Sigmoid colon (tissue), 7 donors: ENCODE data around the gene TUBB6. TPM values are rescaled to one million over a fixed set of nuclear protein-coding genes. Genes with fewer than 3 reads are reported as not detected.
A peak's percentile ranks its signal among the peaks of the same experiment; 100 is the strongest.

Source experiments
- DNase-seq: peaks from one replicate; pipeline ENCODE4 v3.0.0-alpha.2; 2019
- H3K27ac ChIP-seq, 4 donors: fragments of 200-600 bp; sonication (generic); one replicate each; pipeline ENCODE4 v1.5.1; 2016 to 2019; ENCODE audit warnings: mild to moderate bottlenecking in 1 of 4
- H3K27me3 ChIP-seq, 3 donors: fragments of 200-600 bp; sonication (generic); one replicate each; pipeline ENCODE4 v1.5.1; 2019; ENCODE audit warnings: mild to moderate bottlenecking in 1 of 3
- H3K36me3 ChIP-seq, 4 donors: fragments of 200-600 bp; sonication (generic); one replicate each; pipeline ENCODE4 v1.5.1; 2016 to 2019
- H3K4me1 ChIP-seq, 4 donors: fragments of 200-600 bp; sonication (generic); one replicate each; pipeline ENCODE4 v1.5.1; 2017 to 2019
- H3K4me3 ChIP-seq, 4 donors: fragments of 200-600 bp; sonication (generic); one replicate each; pipeline ENCODE4 v1.5.1; 2017 to 2019; ENCODE audit warnings: mild to moderate bottlenecking in 2 of 4, moderate library complexity in 1 of 4
- H3K9me3 ChIP-seq, 4 donors: fragments of 200-600 bp in 3 of 4; sonication (generic) in 3 of 4; one replicate each; pipeline versions ENCODE4 v1.5.1 to v1.6.1; 2013 to 2019
- CTCF ChIP-seq, 4 experiments: fragments of 450-650 bp in 3 of 4; fragments of 200-600 bp in 1 of 4; IDR thresholded peaks; one replicate each; pipeline ENCODE4 v1.5.1; 2016 to 2019; ENCODE audit warnings: antibody characterized with exemption in 4 of 4, mild to moderate bottlenecking in 3 of 4, moderate library complexity in 2 of 4
- EP300 ChIP-seq, 4 donors: sonication (generic); formaldehyde crosslinking; IDR thresholded peaks; one replicate each; pipeline ENCODE4 v1.6.1; 2017; ENCODE audit warnings: antibody characterized with exemption in 4 of 4
- POLR2A ChIP-seq, 2 donors: fragments of 450-650 bp; IDR thresholded peaks; one replicate each; pipeline ENCODE4 v1.6.1; 2016; ENCODE audit warnings: antibody characterized with exemption in 2 of 2, mild to moderate bottlenecking in 2 of 2, moderate library complexity in 2 of 2
- POLR2AphosphoS5 ChIP-seq, 4 donors: sonication (generic); formaldehyde crosslinking; IDR thresholded peaks; one replicate each; pipeline ENCODE4 v1.6.1; 2017; ENCODE audit warnings: antibody characterized with exemption in 4 of 4
- WGBS, 2 donors: extraction: QIAGEN DNeasy Blood & Tissue Kit; methylation state at CpG; one replicate each; pipeline ENCODE4 v1.1.7; 2013; 5-methylcytosine and 5-hydroxymethylcytosine counted together
- intact Hi-C: fragments of 100-400 bp; cut with DNase I; formaldehyde crosslinking; loops from one replicate; pipeline ENCODE4 v1.15.1; 2023
- polyA plus RNA-seq, 3 donors: library from polyadenylated mRNA; stranded (reverse); fragments of 200-250 nt; gene quantifications; one replicate each; pipeline ENCODE4 v1.2.3, GENCODE V29; 2013
- total RNA-seq, 4 donors: library from RNA; depleted of rRNA; stranded (reverse); fragments of >200 nt; gene quantifications; one replicate each; pipeline ENCODE4 v1.1.0, GENCODE V29; 2016
- donor health status: healthy with polysubstance abuse.
- donor health status: Bipolar disorder and iron deficiency.
- donor health status: healthy.

The TUBB6 gene
- total and polyA plus RNA-seq, 7 donors: 19.2 to 445 (median 298) TPM

DNA sequence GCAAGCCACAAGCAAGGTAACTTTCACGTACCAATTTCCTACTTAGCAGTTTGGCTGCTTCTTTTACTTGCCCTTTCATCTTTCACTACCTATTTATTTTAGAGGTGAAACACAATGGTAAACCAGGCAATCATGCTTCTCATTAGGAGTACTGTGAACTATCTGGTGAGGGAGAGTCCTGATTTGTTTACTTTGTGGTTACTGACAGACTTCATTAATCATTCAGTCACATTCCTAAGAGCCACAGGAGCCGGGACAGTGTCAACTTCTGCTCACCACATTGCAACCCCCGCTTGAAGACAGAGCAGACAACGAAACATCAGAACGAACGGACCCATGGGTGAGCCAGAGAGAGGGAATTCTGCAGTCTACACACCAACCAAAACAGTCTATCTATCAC lies 28.8 kb downstream of the TUBB6 start:
- peaks cover 0 to 36% (median 30%) of the 10 kb centered on the region in 4 donors for H3K4me1 ChIP-seq
- TF ChIP-seq CTCF (IDR thresholded peaks at IDR 0.05): no peak
- TF ChIP-seq EP300 (IDR thresholded peaks at IDR 0.05): no peak
- TF ChIP-seq POLR2A (IDR thresholded peaks at IDR 0.05): no peak
- no peak for TF ChIP-seq POLR2AphosphoS5 (IDR thresholded peaks at IDR 0.05)
- H3K27me3 ChIP-seq: no peaks in the 10 kb centered on the region
- no peak overlapping the region for H3K27ac ChIP-seq
- no peak for DNase-seq
- no peak overlapping the region for H3K4me3 ChIP-seq
- intact Hi-C loops: no loop called here
- no peaks in the 10 kb centered on the region for H3K9me3 ChIP-seq
- 71 to 78% methylated on average over 6 of the region's 6 CpGs for WGBS, 2 donors
- peaks cover 9 to 77% (median 21%) of the 10 kb centered on the region in 4 donors for H3K36me3 ChIP-seq

GRCh38 chr18:12338382-12338781 lies 30.3 kb downstream of the TUBB6 start:
- WGBS, 2 donors: 94 to 97% methylated on average over 2 of the region's 2 CpGs
- TF ChIP-seq EP300 (IDR thresholded peaks at IDR 0.05): no peak
- no peak for TF ChIP-seq CTCF (IDR thresholded peaks at IDR 0.05)
- no peak for TF ChIP-seq POLR2A (IDR thresholded peaks at IDR 0.05)
- TF ChIP-seq POLR2AphosphoS5 (IDR thresholded peaks at IDR 0.05): no peak
- Histone ChIP-seq H3K4me1 (peaks cover 0 to 36% (median 30%) of the 10 kb centered on the region in 4 donors), H3K4me3 (no peak overlapping the region), H3K27ac (no peak overlapping the region), H3K9me3 (no peaks in the 10 kb centered on the region), H3K27me3 (no peaks in the 10 kb centered on the region), H3K36me3 (peaks cover 9 to 91% (median 30%) of the 10 kb centered on the region in 4 donors)
- DNase-seq: peak; percentile 19
- intact Hi-C loops: no loop called here

DNA sequence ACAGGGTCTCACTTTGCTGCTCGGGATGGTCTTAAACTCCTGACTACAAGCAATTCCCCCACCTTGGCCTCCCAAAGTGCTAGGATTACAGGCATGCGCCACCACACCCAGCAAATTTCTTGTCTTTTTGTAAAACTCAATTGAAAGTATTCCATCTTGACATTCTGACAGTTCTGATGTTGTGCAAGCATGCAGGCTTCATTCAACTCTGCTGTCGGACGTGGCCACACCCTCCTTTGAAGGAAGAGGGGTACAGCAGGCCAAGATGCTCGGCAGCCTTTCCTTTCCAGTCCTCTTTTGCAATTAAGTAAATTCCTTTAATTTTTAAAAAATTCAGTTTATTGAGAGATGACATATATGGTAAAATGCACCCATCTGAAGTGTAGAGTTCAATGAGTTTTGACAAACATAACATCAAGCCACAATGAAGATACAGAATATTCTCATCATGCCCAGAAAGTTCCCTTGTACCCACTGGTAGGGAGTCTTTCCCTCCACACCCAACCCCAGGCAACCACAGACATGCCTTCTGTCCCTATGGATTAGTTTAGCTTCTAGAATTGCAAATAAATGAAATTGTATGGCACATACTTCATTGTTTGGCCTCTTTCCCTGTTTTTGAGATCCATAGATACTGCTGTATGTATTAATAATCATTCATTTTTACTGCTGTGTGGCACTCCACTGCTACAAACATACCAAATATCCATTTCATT lies 33.1 kb downstream of the TUBB6 start:
- peak; percentile 25 for DNase-seq
- H3K36me3 ChIP-seq: peaks cover 9 to 99% (median 55%) of the 10 kb centered on the region in 4 donors
- H3K9me3 ChIP-seq: no peaks in the 10 kb centered on the region
- 90 to 94% methylated on average over 5 of the region's 5 CpGs for WGBS, 2 donors
- H3K27ac ChIP-seq: no peak overlapping the region
- no peaks in the 10 kb centered on the region for H3K27me3 ChIP-seq
- intact Hi-C loops: no loop called here
- peaks cover 0 to 8% (median 5%) of the 10 kb centered on the region in 4 donors for H3K4me1 ChIP-seq
- TF ChIP-seq EP300 (IDR thresholded peaks at IDR 0.05): no peak
- TF ChIP-seq POLR2AphosphoS5 (IDR thresholded peaks at IDR 0.05): no peak
- TF ChIP-seq POLR2A (IDR thresholded peaks at IDR 0.05): no peak
- H3K4me3 ChIP-seq: no peak overlapping the region

- H3K4me3 ChIP-seq: no peak overlapping the region
- DNase-seq: no peak
- no peaks in the 10 kb centered on the region for H3K27me3 ChIP-seq
- H3K4me1 ChIP-seq: no peaks in the 10 kb centered on the region
- no peak overlapping the region for H3K27ac ChIP-seq
- H3K9me3 ChIP-seq: no peaks in the 10 kb centered on the region
- intact Hi-C loops: no loop called here
- WGBS, 2 donors: 94 to 95% methylated on average over 4 of the region's 4 CpGs
- H3K36me3 ChIP-seq: peaks cover 15 to 99% (median 51%) of the 10 kb centered on the region in 4 donors
- TF ChIP-seq CTCF (IDR thresholded peaks at IDR 0.05) (no peak), POLR2A (IDR thresholded peaks at IDR 0.05) (no peak), EP300 (IDR thresholded peaks at IDR 0.05) (no peak), POLR2AphosphoS5 (IDR thresholded peaks at IDR 0.05) (no peak)
Measured at GRCh38 chr18:12342661-12343060, 34.6 kb downstream of the TUBB6 start.

DNA sequence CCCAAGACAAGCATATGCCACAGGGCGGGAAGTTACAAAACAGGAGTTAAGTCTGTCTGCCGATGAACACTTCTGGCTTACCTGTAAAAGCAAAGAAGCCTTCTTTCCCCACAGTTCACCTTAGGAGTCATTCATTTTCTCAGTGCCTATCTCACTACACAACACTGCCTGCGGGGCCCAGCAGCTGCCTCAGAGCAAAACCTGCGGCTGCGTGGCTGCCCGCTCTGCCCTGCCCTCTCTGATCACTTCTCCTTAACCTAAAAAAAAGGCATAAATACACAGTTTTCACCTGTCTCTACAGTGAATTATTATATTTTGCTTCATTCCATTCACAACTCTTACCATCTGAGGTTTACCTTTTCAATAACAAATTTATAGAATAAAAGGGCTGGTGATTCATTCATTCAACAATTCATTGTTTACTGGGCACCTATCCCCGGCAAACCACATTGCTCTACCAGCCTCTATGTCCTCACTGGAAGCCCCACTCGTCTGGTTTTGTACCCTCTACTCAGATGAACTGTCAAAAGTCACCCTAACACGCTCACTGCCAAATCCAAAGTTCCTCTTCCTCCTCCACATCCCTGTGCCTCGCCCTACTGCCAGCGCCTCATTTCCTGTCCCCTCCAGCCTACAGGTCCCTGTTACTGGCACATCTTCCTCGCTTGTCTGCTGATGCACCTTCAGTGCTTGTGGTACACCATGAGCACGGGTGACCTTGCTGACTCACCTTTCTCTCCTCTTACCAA lies 37.6 kb downstream of the TUBB6 start:
- Histone ChIP-seq H3K27me3 (no peaks in the 10 kb centered on the region), H3K36me3 (peaks cover 14 to 99% (median 60%) of the 10 kb centered on the region in 4 donors), H3K27ac (no peak overlapping the region), H3K4me1 (no peaks in the 10 kb centered on the region), H3K9me3 (no peaks in the 10 kb centered on the region), H3K4me3 (no peak overlapping the region)
- TF ChIP-seq POLR2AphosphoS5 (IDR thresholded peaks at IDR 0.05): no peak
- WGBS, 2 donors: 84 to 93% methylated on average over 13 of the region's 13 CpGs
- DNase-seq: no peak
- intact Hi-C loops: no loop called here
